Neuronal stem cell (in vitro differentiated cells): Measurements from ENCODE around the gene GATAD1.

ENCODE experiments used
- DNase-seq: peaks from one replicate; pipeline ENCODE4 v3.0.0-alpha.2; 2013; ENCODE audit warnings: low spot score
- H2AFZ ChIP-seq: one replicate; pipeline ENCODE4 v1.6.1; 2013; ENCODE audit warnings: mild to moderate bottlenecking, low read length, inconsistent platforms
- H2AK5ac ChIP-seq: 2 replicates; pipeline ENCODE4 v1.6.1; 2013; ENCODE audit warnings: low read depth, mild to moderate bottlenecking, inconsistent platforms, low read length, moderate library complexity, mixed read lengths
- H2BK120ac ChIP-seq: 2 replicates; pipeline ENCODE4 v1.6.1; 2013; ENCODE audit warnings: low read depth, mild to moderate bottlenecking, inconsistent platforms, low read length, moderate library complexity, mixed read lengths
- H2BK12ac ChIP-seq: one replicate; pipeline ENCODE4 v1.6.1; 2013; ENCODE audit warnings: low read length, inconsistent platforms
- H2BK15ac ChIP-seq: 2 replicates; pipeline ENCODE4 v1.6.1; 2013; ENCODE audit warnings: mild to moderate bottlenecking, low read length, inconsistent platforms, mixed read lengths
- H2BK5ac ChIP-seq: one replicate; pipeline ENCODE4 v1.6.1; 2013; ENCODE audit warnings: inconsistent platforms, mild to moderate bottlenecking, low read length, moderate library complexity
- H3K14ac ChIP-seq: one replicate; pipeline ENCODE4 v1.6.1; 2013; ENCODE audit warnings: low read length, inconsistent platforms
- H3K18ac ChIP-seq: 2 replicates; pipeline ENCODE4 v1.6.1; 2013; ENCODE audit warnings: low read length, inconsistent platforms
- H3K23ac ChIP-seq: 2 replicates; pipeline ENCODE4 v1.6.1; 2013; ENCODE audit warnings: low read depth, mild to moderate bottlenecking, mixed read lengths, low read length, inconsistent platforms; ENCODE audit not compliant: poor library complexity
- H3K27ac ChIP-seq: replicated peaks from 3 replicates; pipeline ENCODE4 v1.5.1; 2013; ENCODE audit warnings: low read length, inconsistent platforms
- H3K27me3 ChIP-seq, 3 experiments: 2 replicates each; pipeline ENCODE4 v1.6.1; 2013; ENCODE audit warnings: low read length in 3 of 3, mild to moderate bottlenecking in 2 of 3, inconsistent platforms in 1 of 3, low read depth in 1 of 3, mixed read lengths in 1 of 3, moderate library complexity in 1 of 3; ENCODE audit not compliant: control insufficient read depth in 3 of 3, insufficient read depth in 3 of 3
- H3K36me3 ChIP-seq, 2 donors: replicated peaks in 1 of 2; 2 replicates each; pipeline ENCODE4 v1.6.1; 2013; ENCODE audit warnings: low read length in 2 of 2; ENCODE audit not compliant: control insufficient read depth in 2 of 2, insufficient read depth in 2 of 2
- H3K4ac ChIP-seq: 2 replicates; pipeline ENCODE4 v1.6.1; 2013; ENCODE audit warnings: inconsistent platforms, mild to moderate bottlenecking, low read length, moderate library complexity
- H3K4me1 ChIP-seq, 2 donors: 1 replicate in 1 of 2; 2 replicates in 1 of 2; pipeline ENCODE4 v1.6.1; 2013; ENCODE audit warnings: low read length in 2 of 2, low read depth in 1 of 2; ENCODE audit not compliant: control insufficient read depth in 2 of 2, insufficient read depth in 1 of 2
- H3K4me2 ChIP-seq: one replicate; pipeline ENCODE4 v1.6.1; 2013; ENCODE audit warnings: mild to moderate bottlenecking, low read length, inconsistent platforms; ENCODE audit not compliant: insufficient read depth, poor library complexity, severe bottlenecking
- H3K4me3 ChIP-seq, 2 donors: 2 replicates each; pipeline ENCODE4 v1.5.1; 2013; ENCODE audit warnings: low read length in 2 of 2, mild to moderate bottlenecking in 2 of 2, inconsistent platforms in 1 of 2, moderate library complexity in 1 of 2
- H3K79me1 ChIP-seq: one replicate; pipeline ENCODE4 v1.6.1; 2013; ENCODE audit warnings: low read depth, mild to moderate bottlenecking, inconsistent platforms, low read length, moderate library complexity
- H3K9ac ChIP-seq: one replicate; pipeline ENCODE4 v1.6.1; 2013; ENCODE audit warnings: mild to moderate bottlenecking, low read depth, low read length, inconsistent platforms; ENCODE audit not compliant: poor library complexity
- H3K9me3 ChIP-seq, 2 donors: replicated peaks in 1 of 2; 2 replicates each; pipeline versions ENCODE3 to v1.6.1; 2013; ENCODE audit warnings: low read length in 2 of 2, mild to moderate bottlenecking in 2 of 2, inconsistent platforms in 1 of 2, low read depth in 1 of 2, mixed read lengths in 1 of 2, moderate library complexity in 1 of 2; ENCODE audit not compliant: control insufficient read depth in 2 of 2, insufficient read depth in 1 of 2
- H4K8ac ChIP-seq: one replicate; pipeline ENCODE4 v1.6.1; 2013; ENCODE audit warnings: low read depth, mild to moderate bottlenecking, inconsistent platforms, low read length, moderate library complexity
- H4K91ac ChIP-seq: one replicate; pipeline ENCODE4 v1.6.1; 2013; ENCODE audit warnings: low read length, low read depth, mild to moderate bottlenecking, inconsistent platforms; ENCODE audit not compliant: poor library complexity
- WGBS, 2 donors: extraction: QIAGEN DNeasy Blood & Tissue Kit; methylation state at CpG; one replicate each; pipeline ENCODE4 v1.1.7; 2013; ENCODE audit warnings: missing lambda C conversion rate in 2 of 2, mixed read lengths in 1 of 2; ENCODE audit not compliant: insufficient read length in 2 of 2, insufficient replicate concordance in 1 of 2; ENCODE audit errors: extremely low coverage in 2 of 2; 5-methylcytosine and 5-hydroxymethylcytosine counted together

Gene GATAD1

GRCh38 chr7:92460109-92460508, 12.8 kb downstream of the GATAD1 start:
- no peak overlapping the region for H3K18ac ChIP-seq
- no peak overlapping the region for H3K23ac ChIP-seq
- H3K4me2 ChIP-seq: no peak overlapping the region
- no peak overlapping the region for H2AFZ ChIP-seq
- no peaks in the 10 kb centered on the region for H3K79me1 ChIP-seq
- H2BK5ac ChIP-seq: no peak overlapping the region
- H3K9me3 ChIP-seq: no peaks in the 10 kb centered on the region
- no peak overlapping the region for H3K4me3 ChIP-seq
- no peak overlapping the region for H2BK12ac ChIP-seq
- no peak overlapping the region for H3K9ac ChIP-seq
- H2AK5ac ChIP-seq: no peak overlapping the region
- no peak overlapping the region for H2BK15ac ChIP-seq
- H4K91ac ChIP-seq: no peak overlapping the region
- no peaks in the 10 kb centered on the region for H3K4me1 ChIP-seq
- H3K27ac ChIP-seq: no peak overlapping the region
- no CpG with 5 or more reads among the region's 2 CpGs for WGBS, 2 donors
- H3K4ac ChIP-seq: no peak overlapping the region
- no peak for DNase-seq
- H3K27me3 ChIP-seq: no peaks in the 10 kb centered on the region
- no peak overlapping the region for H3K14ac ChIP-seq
- peaks cover 5 to 32% of the 10 kb centered on the region in 2 donors for H3K36me3 ChIP-seq
- H4K8ac ChIP-seq: no peak overlapping the region
- H2BK120ac ChIP-seq: no peak overlapping the region

GRCh38 chr7:92460510-92460909, 13.2 kb downstream of the GATAD1 start:
- H2AK5ac ChIP-seq: no peak overlapping the region
- no peak overlapping the region for H3K23ac ChIP-seq
- no peak overlapping the region for H3K4me3 ChIP-seq
- no peaks in the 10 kb centered on the region for H3K9me3 ChIP-seq
- H3K4ac ChIP-seq: no peak overlapping the region
- no peak overlapping the region for H3K4me2 ChIP-seq
- H3K36me3 ChIP-seq: peaks cover 5 to 28% of the 10 kb centered on the region in 2 donors
- no peak overlapping the region for H2BK120ac ChIP-seq
- no peaks in the 10 kb centered on the region for H3K4me1 ChIP-seq
- H3K27me3 ChIP-seq: no peaks in the 10 kb centered on the region
- H4K8ac ChIP-seq: no peak overlapping the region
- no peak overlapping the region for H3K18ac ChIP-seq
- no peak overlapping the region for H2AFZ ChIP-seq
- no peak overlapping the region for H2BK12ac ChIP-seq
- WGBS, 2 donors: no CpG with 5 or more reads among the region's 4 CpGs
- no peak overlapping the region for H3K14ac ChIP-seq
- H4K91ac ChIP-seq: no peak overlapping the region
- no peak overlapping the region for H3K9ac ChIP-seq
- H2BK5ac ChIP-seq: no peak overlapping the region
- no peak overlapping the region for H2BK15ac ChIP-seq
- H3K79me1 ChIP-seq: no peaks in the 10 kb centered on the region
- DNase-seq: no peak
- H3K27ac ChIP-seq: no peak overlapping the region

- no peak overlapping the region for H3K14ac ChIP-seq
- H3K9me3 ChIP-seq: no peaks in the 10 kb centered on the region
- H3K27ac ChIP-seq: no peak overlapping the region
- H2AFZ ChIP-seq: peak overlapping the region; percentile 33
- H3K27me3 ChIP-seq: no peaks in the 10 kb centered on the region
- H2AK5ac ChIP-seq: no peak overlapping the region
- H4K8ac ChIP-seq: no peak overlapping the region
- H2BK120ac ChIP-seq: no peak overlapping the region
- DNase-seq: peak; percentile 18
- no peak overlapping the region for H3K9ac ChIP-seq
- no peak overlapping the region for H3K4ac ChIP-seq
- peaks cover 2 to 19% of the 10 kb centered on the region in 2 donors for H3K36me3 ChIP-seq
- H2BK15ac ChIP-seq: no peak overlapping the region
- no peak overlapping the region for H3K23ac ChIP-seq
- no peak overlapping the region for H4K91ac ChIP-seq
- no peak overlapping the region for H3K4me3 ChIP-seq
- H3K18ac ChIP-seq: no peak overlapping the region
- H2BK5ac ChIP-seq: no peak overlapping the region
- no peak overlapping the region for H3K4me2 ChIP-seq
- WGBS, 2 donors: no CpG with 5 or more reads among the region's 8 CpGs
- H3K4me1 ChIP-seq: no peaks in the 10 kb centered on the region
- no peaks in the 10 kb centered on the region for H3K79me1 ChIP-seq
- no peak overlapping the region for H2BK12ac ChIP-seq
Measured at GRCh38 chr7:92461027-92462003, 14.0 kb downstream of the GATAD1 start.

- H3K23ac ChIP-seq: no peak overlapping the region
- no peak for DNase-seq
- H3K4ac ChIP-seq: no peak overlapping the region
- H2BK5ac ChIP-seq: no peak overlapping the region
- H2AFZ ChIP-seq: no peak overlapping the region
- H3K4me3 ChIP-seq: no peak overlapping the region
- no peak overlapping the region for H2AK5ac ChIP-seq
- no peak overlapping the region for H3K4me2 ChIP-seq
- no peak overlapping the region for H2BK12ac ChIP-seq
- no peaks in the 10 kb centered on the region for H3K79me1 ChIP-seq
- H3K27ac ChIP-seq: no peak overlapping the region
- peaks cover 0 to 9% of the 10 kb centered on the region in 2 donors for H3K36me3 ChIP-seq
- H3K18ac ChIP-seq: no peak overlapping the region
- H2BK15ac ChIP-seq: no peak overlapping the region
- H3K14ac ChIP-seq: no peak overlapping the region
- H3K4me1 ChIP-seq: no peaks in the 10 kb centered on the region
- no peak overlapping the region for H2BK120ac ChIP-seq
- H3K9me3 ChIP-seq: no peaks in the 10 kb centered on the region
- no peak overlapping the region for H4K91ac ChIP-seq
- WGBS, 2 donors: no CpG with 5 or more reads among the region's 3 CpGs
- H3K27me3 ChIP-seq: no peaks in the 10 kb centered on the region
- no peak overlapping the region for H3K9ac ChIP-seq
- H4K8ac ChIP-seq: no peak overlapping the region
Measured at GRCh38 chr7:92462560-92462959, 15.3 kb downstream of the GATAD1 start.
